IMR-90 (cell line): Measurements from ENCODE around the gene SSH2.

Source experiments
- CTCF ChIP-seq: conservative IDR thresholded peaks from 2 replicates; pipeline ENCODE4 v1.5.1; 2012; ENCODE audit warnings: mild to moderate bottlenecking, low read depth, low read length, improper control_type of control experiment
- POLR2A ChIP-seq: IDR thresholded peaks from 2 replicates; pipeline ENCODE4 v1.6.1; 2012; ENCODE audit warnings: mild to moderate bottlenecking, low read depth, low read length

DNA sequence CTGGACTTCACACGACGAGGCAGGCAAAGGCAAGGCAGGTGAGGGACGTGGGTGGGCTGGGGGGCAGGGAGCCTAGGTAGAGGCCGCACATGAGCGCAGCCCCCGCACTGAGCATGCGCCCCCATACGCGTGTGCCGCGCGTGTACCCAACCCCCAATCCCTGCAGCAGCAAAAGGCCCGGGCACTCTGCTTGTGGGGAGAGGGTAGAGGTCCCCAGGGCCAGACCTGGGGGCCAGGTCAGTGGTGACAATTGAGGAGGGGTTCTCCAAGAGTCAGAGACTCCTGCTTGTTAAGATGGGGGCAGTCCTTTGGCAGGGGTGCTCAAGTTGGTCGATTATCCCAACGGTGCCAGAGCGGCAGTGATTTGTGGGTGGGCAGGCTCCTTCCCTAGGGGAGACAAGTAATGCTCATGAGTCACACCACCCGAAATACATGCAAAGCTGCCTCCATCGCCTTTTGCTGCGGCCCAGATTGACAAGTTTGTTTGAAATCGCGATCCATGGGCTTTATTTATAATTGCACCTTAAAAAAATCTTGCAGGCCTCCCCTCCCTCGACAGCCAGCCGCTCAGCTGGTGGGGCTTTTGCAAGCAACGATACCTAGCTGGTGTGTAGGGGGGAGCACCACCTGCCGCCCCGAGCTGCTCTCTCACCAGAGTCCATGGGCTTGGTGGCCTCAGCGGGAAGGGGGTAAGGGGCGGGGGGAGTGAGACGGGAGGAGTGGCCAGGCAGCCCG lies 339.4 kb downstream of the SSH2 start:
- TF ChIP-seq POLR2A (no peak), CTCF (no peak)
